Ectodermal cell (in vitro differentiated cells): ENCODE data around the gene NKTR.

Experiments
- H3K27ac ChIP-seq: 2 replicates; pipeline ENCODE4 v1.7.0; 2013; ENCODE audit warnings: mild to moderate bottlenecking, low read depth, low read length; ENCODE audit not compliant: insufficient read depth, poor library complexity, severe bottlenecking
- H3K27me3 ChIP-seq: 2 replicates; pipeline ENCODE4 v1.7.0; 2013; ENCODE audit warnings: mild to moderate bottlenecking, low read length; ENCODE audit not compliant: insufficient read depth, control insufficient read depth, poor library complexity, severe bottlenecking
- H3K36me3 ChIP-seq: one replicate; pipeline ENCODE4 v1.7.0; 2013; ENCODE audit warnings: low read length; ENCODE audit not compliant: control insufficient read depth, insufficient read depth
- H3K4me1 ChIP-seq: one replicate; pipeline ENCODE4 v1.7.0; 2013; ENCODE audit warnings: low read length; ENCODE audit not compliant: control insufficient read depth, insufficient read depth
- H3K4me3 ChIP-seq: 2 replicates; pipeline ENCODE4 v1.7.0; 2013; ENCODE audit warnings: low read depth, low read length, control low read depth; ENCODE audit not compliant: insufficient read depth
- H3K9me3 ChIP-seq: 2 replicates; pipeline ENCODE4 v1.7.0; 2013; ENCODE audit warnings: mild to moderate bottlenecking, low read length, moderate library complexity; ENCODE audit not compliant: control insufficient read depth
- WGBS, 2 experiments: methylation state at CpG; one replicate each; pipeline ENCODE4 v1.1.7; 2013; ENCODE audit warnings: missing lambda C conversion rate in 2 of 2; 5-methylcytosine and 5-hydroxymethylcytosine counted together

NKTR gene

DNA sequence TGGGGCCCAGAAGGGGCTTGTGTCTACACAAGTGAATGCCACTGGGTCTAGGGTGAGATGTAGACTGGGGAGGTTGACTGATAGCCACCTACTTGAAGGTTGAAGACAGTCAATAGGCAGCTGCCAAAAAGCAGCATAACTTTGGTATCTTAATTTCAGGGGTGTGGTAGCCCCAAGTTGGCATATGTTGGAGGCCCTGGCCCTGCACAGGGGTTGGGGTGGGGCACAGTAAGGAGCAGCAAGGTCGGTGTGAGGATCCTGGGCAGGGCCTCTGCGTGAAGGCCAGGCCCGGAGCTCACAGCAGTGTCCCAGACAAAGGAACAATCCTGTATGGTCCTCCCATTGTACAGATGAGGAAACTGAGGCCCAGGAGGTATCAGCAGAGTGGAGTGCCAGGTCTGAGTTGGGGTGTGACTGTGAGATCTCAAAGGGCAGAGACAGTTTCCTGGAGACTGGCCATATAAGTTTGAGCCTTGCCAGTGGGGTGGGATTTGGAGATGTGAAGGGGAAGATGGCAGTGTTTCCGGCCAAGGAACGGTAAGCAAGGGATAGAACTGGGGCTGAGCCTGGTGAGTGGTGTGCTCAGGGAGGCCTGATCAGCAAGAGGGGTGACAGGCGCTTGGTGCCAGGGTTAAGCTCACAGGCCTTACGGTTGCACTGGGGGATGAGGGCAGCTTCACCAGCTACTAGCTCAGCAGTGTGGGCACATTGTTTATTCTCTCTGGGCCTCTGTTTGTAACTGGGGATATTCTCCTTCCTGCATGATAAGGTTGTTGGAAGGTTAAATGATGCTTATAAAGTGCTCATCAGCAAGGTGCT lies 86.6 kb downstream of the NKTR start:
- peaks cover 8% of the 10 kb centered on the region for H3K4me1 ChIP-seq
- H3K27ac ChIP-seq, result no peak overlapping the region
- no peaks in the 10 kb centered on the region for H3K36me3 ChIP-seq
- no peaks in the 10 kb centered on the region for H3K9me3 ChIP-seq
- H3K4me3 ChIP-seq, result no peak overlapping the region
- no peaks in the 10 kb centered on the region for H3K27me3 ChIP-seq
- 94% methylated on average over 7 of the region's 7 CpGs for whole genome bisulfite sequencing, 2 experiments

DNA sequence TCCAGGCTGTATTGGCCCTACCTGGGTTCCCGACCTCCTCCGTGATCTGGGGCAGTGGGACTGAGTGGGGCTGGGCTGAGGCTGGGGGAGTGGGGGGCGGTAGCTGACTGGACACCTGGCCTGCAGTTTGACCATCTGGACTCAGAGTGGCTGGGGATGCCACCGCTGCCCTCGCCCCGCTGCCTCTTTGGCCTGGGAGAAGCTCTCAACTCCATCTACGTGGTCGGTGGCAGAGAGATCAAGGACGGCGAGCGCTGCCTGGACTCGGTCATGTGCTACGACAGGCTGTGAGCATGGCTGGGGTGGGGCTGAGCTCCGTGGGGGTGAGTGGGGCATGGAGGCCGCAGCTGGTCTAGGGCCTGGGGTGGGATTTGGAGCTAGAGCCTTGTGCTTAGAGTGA lies 87.5 kb downstream of the NKTR start:
- Histone ChIP-seq H3K4me1 (peaks cover 8% of the 10 kb centered on the region), H3K9me3 (no peaks in the 10 kb centered on the region), H3K27ac (no peak overlapping the region), H3K4me3 (no peak overlapping the region), H3K36me3 (no peaks in the 10 kb centered on the region), H3K27me3 (no peaks in the 10 kb centered on the region)
- 96% methylated on average over 15 of the region's 15 CpGs for WGBS, 2 experiments

- H3K27ac ChIP-seq, result no peak overlapping the region
- WGBS, 2 experiments, result 93 to 94% methylated on average over 22 of the region's 22 CpGs
Observed at GRCh38 chr3:42688487-42689420, 88.3 kb downstream of the NKTR start.

GRCh38 chr3:42689421-42690014 lies 89.0 kb downstream of the NKTR start:
- Histone ChIP-seq H3K4me3 (no peak overlapping the region), H3K27me3 (no peaks in the 10 kb centered on the region), H3K36me3 (no peaks in the 10 kb centered on the region), H3K9me3 (no peaks in the 10 kb centered on the region), H3K27ac (no peak overlapping the region), H3K4me1 (peaks cover 8% of the 10 kb centered on the region)
- WGBS, 2 experiments, result 58 to 61% methylated on average over 9 of the region's 9 CpGs

More at GRCh38 chr3:42688487-42689420, 88.3 kb downstream of the NKTR start:
- Histone ChIP-seq H3K27me3 (no peaks in the 10 kb centered on the region), H3K4me1 (peaks cover 8% of the 10 kb centered on the region), H3K36me3 (no peaks in the 10 kb centered on the region), H3K4me3 (no peak overlapping the region), H3K9me3 (no peaks in the 10 kb centered on the region)

- H3K27me3 ChIP-seq, result no peaks in the 10 kb centered on the region
- H3K4me3 ChIP-seq, result no peak overlapping the region
- H3K27ac ChIP-seq, result no peak overlapping the region
- H3K9me3 ChIP-seq, result no peaks in the 10 kb centered on the region
- peaks cover 8% of the 10 kb centered on the region for H3K4me1 ChIP-seq
- 93 to 95% methylated on average over 7 of the region's 7 CpGs for WGBS, 2 experiments
- H3K36me3 ChIP-seq, result no peaks in the 10 kb centered on the region
Observed at GRCh38 chr3:42690191-42690590, 89.7 kb downstream of the NKTR start.

GRCh38 chr3:42690766-42691680 lies 90.5 kb downstream of the NKTR start:
- peaks cover 8% of the 10 kb centered on the region for H3K4me1 ChIP-seq
- no peak overlapping the region for H3K4me3 ChIP-seq
- H3K27ac ChIP-seq, result no peak overlapping the region
- no peaks in the 10 kb centered on the region for H3K36me3 ChIP-seq
- no peaks in the 10 kb centered on the region for H3K27me3 ChIP-seq
- WGBS, 2 experiments, result 92 to 93% methylated on average over 10 of the region's 10 CpGs
- H3K9me3 ChIP-seq, result no peaks in the 10 kb centered on the region

DNA sequence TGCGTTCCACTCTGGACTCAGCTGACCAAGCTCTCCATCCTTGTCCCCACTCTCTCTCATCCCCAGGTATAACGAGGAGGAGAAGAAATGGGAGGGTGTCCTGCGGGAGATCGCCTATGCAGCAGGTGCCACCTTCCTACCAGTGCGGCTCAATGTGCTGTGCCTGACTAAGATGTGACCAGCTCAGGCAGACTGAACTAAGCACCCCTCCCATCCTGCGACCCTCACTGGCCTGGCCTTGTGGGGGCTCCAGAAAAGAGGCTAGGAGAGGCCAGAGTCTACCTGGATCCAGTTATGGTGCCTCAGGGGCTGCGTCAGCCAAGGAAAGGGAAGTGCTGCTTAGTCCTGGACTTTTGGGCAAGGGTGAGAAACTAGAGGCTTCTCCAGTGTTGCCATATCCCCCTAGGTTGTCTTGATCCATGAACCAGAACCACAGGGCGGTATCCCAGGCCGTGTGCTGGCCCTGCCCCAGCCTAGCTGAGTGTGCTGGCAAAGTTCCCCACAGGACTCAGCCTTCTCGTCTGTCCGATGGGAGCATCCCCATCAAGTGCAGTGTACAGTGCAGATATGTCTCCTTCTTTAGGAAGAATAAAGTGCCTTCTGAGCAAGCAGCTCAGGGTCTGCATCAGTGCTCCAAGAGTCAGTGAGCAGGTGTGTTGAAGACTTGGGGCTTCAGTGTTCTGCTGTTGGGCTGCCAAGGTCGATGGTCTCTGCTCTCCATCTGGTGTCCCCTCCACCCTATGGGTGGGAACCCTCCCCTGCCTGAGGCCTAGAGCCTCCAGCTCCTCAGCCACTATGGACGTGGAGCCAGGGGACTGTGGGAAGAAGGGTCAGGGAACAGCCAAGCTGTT lies 91.6 kb downstream of the NKTR start:
- Histone ChIP-seq H3K4me3 (no peak overlapping the region), H3K4me1 (peaks cover 8% of the 10 kb centered on the region), H3K36me3 (no peaks in the 10 kb centered on the region), H3K27me3 (no peaks in the 10 kb centered on the region), H3K27ac (no peak overlapping the region), H3K9me3 (no peaks in the 10 kb centered on the region)
- WGBS, 2 experiments, result 93% methylated on average over 13 of the region's 13 CpGs

DNA sequence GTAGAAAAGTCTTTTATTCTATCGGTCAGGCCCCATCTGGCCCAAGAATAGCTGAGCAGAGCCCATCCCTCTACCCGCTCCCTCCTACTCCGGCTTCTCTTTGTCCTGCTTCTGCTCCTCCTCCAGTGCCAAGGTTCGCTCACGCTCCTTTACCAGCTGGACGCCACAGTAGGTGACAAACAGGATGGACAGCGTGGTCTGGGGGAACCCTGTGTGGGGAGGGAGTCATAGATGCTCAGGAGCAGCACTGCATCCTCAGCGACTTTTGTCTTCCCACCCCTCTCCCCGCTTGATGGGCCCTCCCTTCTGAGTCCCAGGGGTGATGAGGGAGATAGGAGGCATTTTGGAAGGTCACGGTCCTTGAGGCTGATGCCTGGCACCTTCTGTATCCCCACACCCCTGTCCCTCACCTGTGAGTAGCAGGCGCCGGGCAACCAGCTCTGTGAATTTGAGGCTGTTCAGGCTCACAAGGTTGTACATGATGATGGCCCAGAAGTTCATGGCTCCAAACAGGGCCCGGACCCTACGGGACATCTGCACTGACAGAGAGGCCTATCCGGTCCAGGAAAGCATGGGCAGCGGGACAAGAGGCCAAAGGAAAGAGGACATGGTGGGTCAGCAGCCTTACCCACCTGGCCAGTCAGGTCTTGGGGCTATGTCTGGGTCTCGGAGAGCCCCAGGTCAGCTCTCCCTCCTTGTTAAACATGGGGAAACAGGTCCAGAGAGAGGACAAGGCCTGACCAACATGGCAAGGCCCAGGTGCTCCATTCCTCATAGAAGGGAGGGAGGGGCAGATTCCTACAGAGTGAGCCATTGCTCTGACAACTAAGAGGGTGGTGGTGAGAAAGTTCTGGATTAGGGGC lies 92.4 kb downstream of the NKTR start:
- Histone ChIP-seq H3K4me1 (peaks cover 8% of the 10 kb centered on the region), H3K4me3 (no peak overlapping the region), H3K9me3 (no peaks in the 10 kb centered on the region), H3K27ac (no peak overlapping the region), H3K36me3 (no peaks in the 10 kb centered on the region), H3K27me3 (no peaks in the 10 kb centered on the region)
- WGBS, 2 experiments, result 93 to 94% methylated on average over 17 of the region's 17 CpGs
